DND-41 (cell line): ENCODE measurements around the gene RGL3.

Experiments
- CTCF ChIP-seq: IDR thresholded peaks from 2 replicates; pipeline ENCODE4 v1.5.1; 2012; ENCODE audit warnings: borderline replicate concordance, low read length, moderate library complexity, mild to moderate bottlenecking; ENCODE audit not compliant: poor library complexity, severe bottlenecking; ENCODE audit errors: extremely low read depth
- EZH2 ChIP-seq: IDR thresholded peaks from 3 replicates; pipeline ENCODE4 v1.6.1; 2012; ENCODE audit warnings: borderline replicate concordance, low read depth, mild to moderate bottlenecking, moderate library complexity, low read length, inconsistent platforms; ENCODE audit not compliant: severe bottlenecking

DNA sequence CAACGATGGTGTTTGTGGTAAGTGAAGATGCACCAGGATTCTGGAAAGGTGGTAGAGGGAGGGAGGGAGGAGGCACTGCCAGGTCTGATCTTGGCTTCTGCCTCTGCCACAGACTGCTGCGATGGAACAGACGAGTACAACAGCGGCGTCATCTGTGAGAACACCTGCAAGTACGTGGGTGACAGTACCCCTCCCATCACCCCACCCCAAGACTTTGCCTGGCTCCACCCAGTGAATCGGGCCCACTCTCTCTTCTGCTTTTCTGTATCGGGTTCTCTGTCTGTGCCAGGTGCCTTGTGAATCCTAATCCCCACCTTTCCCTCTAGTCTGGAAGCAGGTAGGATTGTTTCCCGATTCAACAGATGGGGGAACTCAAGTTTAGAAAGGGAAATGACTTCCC lies 18.8 kb upstream of the RGL3 start:
- TF ChIP-seq CTCF: no peak
- TF ChIP-seq EZH2: no peak
